Loucy (cell line): ENCODE measurements around the gene C21orf58.

ENCODE experiments used
- H2AFZ ChIP-seq: fragments of 200-600 bp; sonication (generic); 2 replicates; pipeline ENCODE4 v1.6.0; 2016; ENCODE audit warnings: antibody characterized with exemption, mild to moderate bottlenecking, low read length, moderate library complexity
- H3F3A ChIP-seq: fragments of 200-600 bp; 2 replicates; pipeline ENCODE4 v1.6.0; 2016; ENCODE audit warnings: antibody characterized with exemption, low read depth, mild to moderate bottlenecking
- H3K27me3 ChIP-seq: fragments of 200-600 bp; sonication (generic); 2 replicates; pipeline ENCODE4 v1.6.1; 2014; ENCODE audit warnings: low read length, mild to moderate bottlenecking; ENCODE audit not compliant: insufficient read depth, poor library complexity, severe bottlenecking
- H3K36me3 ChIP-seq: fragments of 200-600 bp; sonication (generic); 2 replicates; pipeline ENCODE4 v1.6.1; 2016; ENCODE audit warnings: low read length; ENCODE audit not compliant: insufficient read depth
- H3K4me1 ChIP-seq: fragments of 200-600 bp; sonication (generic); 2 replicates; pipeline ENCODE4 v1.5.1; 2014; ENCODE audit warnings: low read length, mild to moderate bottlenecking; ENCODE audit not compliant: insufficient read depth, poor library complexity, severe bottlenecking
- H3K4me2 ChIP-seq: fragments of 200-600 bp; sonication (generic); 2 replicates; pipeline ENCODE4 v1.6.0; 2014; ENCODE audit warnings: antibody characterized with exemption, low read length, low read depth, mild to moderate bottlenecking; ENCODE audit not compliant: poor library complexity, severe bottlenecking
- H3K4me3 ChIP-seq: fragments of 200-600 bp; sonication (generic); 2 replicates; pipeline ENCODE4 v1.5.1; 2014; ENCODE audit warnings: low read length, mild to moderate bottlenecking, mixed read lengths; ENCODE audit not compliant: poor library complexity, severe bottlenecking
- H3K79me2 ChIP-seq: fragments of 200-600 bp; sonication (generic); 2 replicates; pipeline ENCODE4 v1.6.1; 2014; ENCODE audit warnings: low read length; ENCODE audit not compliant: insufficient read depth
- H3K9ac ChIP-seq: fragments of 200-600 bp; sonication (generic); 2 replicates; pipeline ENCODE4 v1.6.0; 2014; ENCODE audit warnings: mild to moderate bottlenecking, low read depth, low read length, moderate library complexity; ENCODE audit not compliant: poor library complexity, severe bottlenecking
- H3K9me2 ChIP-seq: fragments of 200-600 bp; sonication (generic); replicated peaks from 2 replicates; pipeline ENCODE4 v1.6.1; 2016; ENCODE audit warnings: low read depth, low read length, mixed read lengths
- H3K9me3 ChIP-seq: fragments of 200-600 bp; sonication (generic); 2 replicates; pipeline ENCODE4 v1.6.1; 2014; ENCODE audit warnings: mild to moderate bottlenecking, antibody characterized with exemption, low read length, low read depth; ENCODE audit not compliant: insufficient read depth
- H4K20me1 ChIP-seq: fragments of 200-600 bp; sonication (generic); 2 replicates; pipeline ENCODE4 v1.6.0; 2014; ENCODE audit warnings: antibody characterized with exemption, low read length, mild to moderate bottlenecking; ENCODE audit not compliant: insufficient read depth, poor library complexity, severe bottlenecking
- CTCF ChIP-seq: fragments of 200-600 bp; sonication (generic); conservative IDR thresholded peaks from 2 replicates; pipeline ENCODE4 v1.5.1; 2014; ENCODE audit warnings: mild to moderate bottlenecking, antibody characterized with exemption, low read length
- EZH2phosphoT487 ChIP-seq: fragments of 200-600 bp; IDR thresholded peaks from 2 replicates; pipeline ENCODE4 v1.6.1; 2018; ENCODE audit warnings: antibody characterized with exemption, mild to moderate bottlenecking, moderate library complexity, borderline replicate concordance

C21orf58 gene

GRCh38 chr21:46289655-46290179 is 34.0 kb downstream of the C21orf58 start:
- peaks cover 9% of the 10 kb centered on the region for H4K20me1 ChIP-seq
- no peak overlapping the region for H2AFZ ChIP-seq
- peaks cover 24% of the 10 kb centered on the region for H3K4me1 ChIP-seq
- 0 out of 2 replicates have a peak, but pooled peaks cover 2% of the 10 kb centered on the region for H3F3A ChIP-seq
- H3K4me2 ChIP-seq = no peak overlapping the region
- TF ChIP-seq CTCF (no peak), EZH2phosphoT487 (no peak)
- no peaks in the 10 kb centered on the region for H3K36me3 ChIP-seq
- H3K9me3 ChIP-seq = no peaks in the 10 kb centered on the region
- no peak overlapping the region for H3K4me3 ChIP-seq
- no peaks in the 10 kb centered on the region for H3K9me2 ChIP-seq
- peaks cover 16% of the 10 kb centered on the region for H3K79me2 ChIP-seq
- no peak overlapping the region for H3K9ac ChIP-seq
- H3K27me3 ChIP-seq = no peaks in the 10 kb centered on the region

DNA sequence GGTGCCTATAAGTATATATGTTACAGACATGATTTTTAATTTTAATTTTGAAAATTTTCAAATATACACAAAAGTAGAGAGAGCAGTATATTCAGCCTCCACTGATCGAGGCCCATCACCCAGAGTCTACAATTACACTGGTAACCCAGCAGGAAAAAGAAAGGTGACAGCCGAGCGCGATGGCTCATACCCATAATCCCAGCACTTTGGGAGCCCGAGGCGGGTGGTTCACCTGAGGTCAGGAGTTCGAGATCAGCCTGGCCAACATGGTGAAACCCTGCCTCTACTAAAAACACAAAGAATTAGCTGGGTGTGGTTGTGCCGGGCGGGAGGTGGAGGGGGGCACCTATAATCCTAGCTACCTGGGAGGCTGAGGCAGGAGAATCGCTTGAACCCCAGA is 36.1 kb downstream of the C21orf58 start:
- Histone ChIP-seq H3K9ac (peak overlapping the region; percentile 82), H3K36me3 (no peaks in the 10 kb centered on the region), H3K27me3 (no peaks in the 10 kb centered on the region), H4K20me1 (peaks cover 28% of the 10 kb centered on the region), H3K79me2 (peaks cover 37% of the 10 kb centered on the region), H3K9me3 (no peaks in the 10 kb centered on the region), H3K9me2 (no peaks in the 10 kb centered on the region), H2AFZ (no peak overlapping the region), H3K4me2 (peak overlapping the region; percentile 90), H3K4me3 (peak overlapping the region; percentile 76), H3F3A (0 out of 2 replicates have a peak, but pooled peaks cover 2% of the 10 kb centered on the region), H3K4me1 (peaks cover 40% of the 10 kb centered on the region)
- TF ChIP-seq CTCF = no peak

GRCh38 chr21:46286648-46287002 is 37.0 kb downstream of the C21orf58 start:
- Histone ChIP-seq H3K9me2 (no peaks in the 10 kb centered on the region), H3K9ac (peak overlapping the region; percentile 82), H3K9me3 (no peaks in the 10 kb centered on the region), H3K4me3 (peak overlapping the region; percentile 76), H3K36me3 (no peaks in the 10 kb centered on the region), H3K27me3 (no peaks in the 10 kb centered on the region), H4K20me1 (peaks cover 35% of the 10 kb centered on the region), H3K4me1 (peaks cover 43% of the 10 kb centered on the region), H3F3A (0 out of 2 replicates have a peak, but pooled peaks cover 2% of the 10 kb centered on the region), H3K79me2 (peaks cover 45% of the 10 kb centered on the region), H2AFZ (peak overlapping the region; percentile 80), H3K4me2 (peak overlapping the region; percentile 90)
- TF ChIP-seq EZH2phosphoT487 (no peak), CTCF (no peak; the same call in 1 of the 2 replicates)
